Activated T-cell treated with anti-CD3 and anti-CD28 coated beads for 4 hours (primary cell): ENCODE measurements around the gene DHRS7.

Experiments used
- DNase-seq: peaks from one replicate; pipeline ENCODE4 v3.0.0-alpha.2; 2020

The DHRS7 gene, protein sequence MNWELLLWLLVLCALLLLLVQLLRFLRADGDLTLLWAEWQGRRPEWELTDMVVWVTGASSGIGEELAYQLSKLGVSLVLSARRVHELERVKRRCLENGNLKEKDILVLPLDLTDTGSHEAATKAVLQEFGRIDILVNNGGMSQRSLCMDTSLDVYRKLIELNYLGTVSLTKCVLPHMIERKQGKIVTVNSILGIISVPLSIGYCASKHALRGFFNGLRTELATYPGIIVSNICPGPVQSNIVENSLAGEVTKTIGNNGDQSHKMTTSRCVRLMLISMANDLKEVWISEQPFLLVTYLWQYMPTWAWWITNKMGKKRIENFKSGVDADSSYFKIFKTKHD

GRCh38 chr14:60164712-60165546 lies at the start of gene DHRS7:
TSS of gene DHRS7 (minus strand) at chr14:60165398. CDS start at chr14:60165309, 89 bp downstream.
- peak; percentile 44 for DNase-seq

GRCh38 chr14:60214415-60215126 lies 49.4 kb upstream of the DHRS7 start:
- no peak for DNase-seq

GRCh38 chr14:60214003-60214402 lies 48.8 kb upstream of the DHRS7 start:
- DNase-seq, result no peak

GRCh38 chr14:60212503-60213371 lies 47.5 kb upstream of the DHRS7 start:
- no peak for DNase-seq

GRCh38 chr14:60211153-60211552 lies 46.0 kb upstream of the DHRS7 start:
- DNase-seq, result no peak

GRCh38 chr14:60210703-60211102 lies 45.5 kb upstream of the DHRS7 start:
- DNase-seq, result no peak

GRCh38 chr14:60206837-60207533 lies 41.8 kb upstream of the DHRS7 start:
- no peak for DNase-seq

DNA sequence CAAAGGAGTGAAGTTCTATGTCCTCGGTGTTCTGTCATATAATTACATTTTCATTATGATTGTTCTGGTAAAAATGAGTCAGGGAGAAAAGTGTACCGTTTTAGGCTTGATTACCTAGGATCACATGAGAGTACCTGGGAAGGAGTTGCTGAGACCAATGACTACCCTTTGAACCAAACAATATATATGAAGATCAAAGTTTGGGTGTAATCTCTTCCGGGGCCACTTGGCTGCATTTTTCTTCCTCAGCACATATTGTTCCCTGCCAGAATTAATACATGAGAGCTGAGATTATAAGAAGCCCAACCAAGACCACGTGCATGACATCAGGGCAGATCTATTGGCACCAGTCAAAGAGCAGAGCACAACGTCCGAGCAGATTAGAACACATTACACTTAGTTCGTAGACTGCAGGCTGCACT lies 41.1 kb upstream of the DHRS7 start:
- no peak for DNase-seq

- DNase-seq, result no peak
Observed at GRCh38 chr14:60204843-60205774, 39.9 kb upstream of the DHRS7 start.

GRCh38 chr14:60204104-60204842 lies 39.1 kb upstream of the DHRS7 start:
- DNase-seq, result no peak

DNA sequence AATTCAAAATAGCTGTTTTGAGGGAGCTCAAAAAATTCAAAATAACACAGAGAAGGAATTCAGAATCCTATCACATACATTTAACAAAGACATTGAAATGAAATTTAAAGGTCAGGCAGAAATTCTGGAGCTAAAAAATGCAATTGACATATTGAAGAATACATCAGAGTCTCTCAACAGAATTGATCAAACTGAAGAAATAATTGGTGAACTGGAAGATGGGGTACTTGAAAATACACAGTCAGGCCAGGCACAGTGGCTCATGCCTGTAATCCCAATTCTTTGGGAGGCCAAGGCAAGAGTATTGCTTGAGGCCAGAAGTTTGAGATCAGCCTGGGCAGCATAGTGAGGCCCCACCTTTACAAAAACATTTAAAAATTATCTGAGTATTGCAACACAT lies 34.1 kb upstream of the DHRS7 start:
- DNase-seq, result no peak

DNA sequence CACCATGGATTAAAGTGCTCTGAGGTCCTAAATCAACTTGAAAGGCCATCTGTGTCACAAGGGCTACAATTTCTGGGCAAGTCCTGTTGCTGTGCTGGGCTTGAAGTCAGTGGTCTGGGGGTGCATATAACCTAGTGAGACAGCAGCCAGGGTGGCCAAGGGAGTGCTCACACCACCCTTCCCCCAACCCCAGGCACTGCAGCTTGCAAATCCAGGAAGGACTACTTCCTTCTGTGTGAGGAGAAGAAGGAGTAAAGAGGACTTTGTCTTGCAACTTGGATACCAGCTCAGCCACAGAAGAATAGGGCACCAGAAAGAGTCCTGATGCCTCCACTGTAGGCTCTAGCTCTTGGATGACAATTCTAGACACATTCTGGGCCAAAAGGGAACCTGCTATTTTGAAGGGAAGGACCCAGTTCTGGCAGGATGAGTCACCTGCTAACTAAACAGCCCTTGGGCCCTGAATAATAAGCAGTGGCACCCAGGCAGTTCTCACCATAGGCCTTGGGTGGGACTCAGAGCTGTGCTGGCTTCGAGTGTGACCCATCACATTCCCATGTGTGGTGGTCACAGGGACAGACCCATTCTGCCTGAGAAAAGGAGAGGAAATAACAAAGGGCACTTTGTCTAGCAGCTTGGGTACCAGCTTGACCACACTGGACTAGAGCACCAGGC lies 32.6 kb upstream of the DHRS7 start:
- no peak for DNase-seq

DNA sequence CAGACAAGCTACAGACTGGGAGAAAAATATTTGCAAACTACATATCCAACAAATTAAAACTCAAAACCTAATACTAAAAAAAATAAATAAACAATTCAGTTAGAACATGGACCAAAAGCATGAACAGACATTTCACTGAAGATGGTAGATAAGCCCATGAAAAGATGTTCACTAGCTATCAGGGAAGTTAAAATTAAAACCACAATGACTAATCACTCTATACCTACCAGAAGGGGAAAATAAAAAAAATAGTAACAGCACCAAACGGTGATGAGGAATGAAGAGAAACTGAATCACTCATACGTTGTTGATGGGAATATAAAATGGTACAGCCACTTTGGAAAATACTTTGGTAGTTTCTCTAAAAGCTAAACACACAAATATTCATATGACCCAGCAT lies 31.1 kb upstream of the DHRS7 start:
- DNase-seq, result no peak

- DNase-seq, result no peak
Observed at GRCh38 chr14:60195179-60195810, 30.1 kb upstream of the DHRS7 start.

- DNase-seq, result no peak
Observed at GRCh38 chr14:60189923-60190840, 25.0 kb upstream of the DHRS7 start.

- DNase-seq, result no peak
Observed at GRCh38 chr14:60188696-60189095, 23.5 kb upstream of the DHRS7 start.

GRCh38 chr14:60188115-60188514 lies 22.9 kb upstream of the DHRS7 start:
- no peak for DNase-seq
